ENCODE data around the gene STARD10. TPM values are rescaled to one million over a fixed set of nuclear protein-coding genes. Genes with fewer than 3 reads are reported as not detected.

Gene STARD10
- total and polyA plus RNA-seq, 10 donors = 19.7 to 46.7 (median 27.9) TPM

DNA sequence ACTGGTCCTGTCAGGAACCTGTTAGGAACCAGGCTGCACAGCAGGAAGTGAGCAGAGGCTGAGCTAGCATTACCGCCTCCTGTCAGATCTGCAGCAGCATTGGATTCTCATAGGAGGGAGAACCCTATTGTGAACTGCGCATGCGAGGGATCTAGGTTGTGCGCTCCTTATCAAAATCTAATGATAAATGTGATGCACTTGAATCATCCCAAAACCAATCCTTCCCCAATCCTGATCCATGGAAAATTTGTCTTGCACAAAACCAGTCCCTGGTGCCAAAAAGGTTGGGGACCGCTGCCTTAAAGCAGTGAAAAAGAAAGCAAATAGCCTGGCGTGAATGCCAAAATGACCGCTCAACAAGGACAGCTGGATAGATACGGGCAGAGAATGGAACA is 39.7 kb downstream of the STARD10 start:
- Histone ChIP-seq H3K27me3 (replicated peaks in 1 of 7) (no peaks in the 10 kb centered on the region), H3K4me1 (peaks cover 14 to 64% (median 46%) of the 10 kb centered on the region in 6 donors), H3K36me3 (peaks cover 0 to 42% (median 0%) of the 10 kb centered on the region in 6 donors), H3K4me3 (no peak overlapping the region), H3K27ac (peak overlapping the region in 2 of 8 donors; percentile 92 to 94), H3K9me3 (no peaks in the 10 kb centered on the region)
- DNase-seq = no peak
- intact Hi-C loops (cut with DNase I; ENCODE audit: low total_unique reads) = no loop called here
- TF ChIP-seq POLR2AphosphoS5 (IDR thresholded peaks at IDR 0.05) (no peak), POLR2A (IDR thresholded peaks at IDR 0.05) (no peak)
- TF ChIP-seq, protein P1, sequence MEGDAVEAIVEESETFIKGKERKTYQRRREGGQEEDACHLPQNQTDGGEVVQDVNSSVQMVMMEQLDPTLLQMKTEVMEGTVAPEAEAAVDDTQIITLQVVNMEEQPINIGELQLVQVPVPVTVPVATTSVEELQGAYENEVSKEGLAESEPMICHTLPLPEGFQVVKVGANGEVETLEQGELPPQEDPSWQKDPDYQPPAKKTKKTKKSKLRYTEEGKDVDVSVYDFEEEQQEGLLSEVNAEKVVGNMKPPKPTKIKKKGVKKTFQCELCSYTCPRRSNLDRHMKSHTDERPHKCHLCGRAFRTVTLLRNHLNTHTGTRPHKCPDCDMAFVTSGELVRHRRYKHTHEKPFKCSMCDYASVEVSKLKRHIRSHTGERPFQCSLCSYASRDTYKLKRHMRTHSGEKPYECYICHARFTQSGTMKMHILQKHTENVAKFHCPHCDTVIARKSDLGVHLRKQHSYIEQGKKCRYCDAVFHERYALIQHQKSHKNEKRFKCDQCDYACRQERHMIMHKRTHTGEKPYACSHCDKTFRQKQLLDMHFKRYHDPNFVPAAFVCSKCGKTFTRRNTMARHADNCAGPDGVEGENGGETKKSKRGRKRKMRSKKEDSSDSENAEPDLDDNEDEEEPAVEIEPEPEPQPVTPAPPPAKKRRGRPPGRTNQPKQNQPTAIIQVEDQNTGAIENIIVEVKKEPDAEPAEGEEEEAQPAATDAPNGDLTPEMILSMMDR (IDR thresholded peaks at IDR 0.05 in 8 of 11, conservative IDR thresholded peaks at IDR 0.05 in 3 of 11) = no peak
- 94 to 95% (median 95%) methylated on average over 8 of the region's 8 CpGs for WGBS, 5 donors

DNA sequence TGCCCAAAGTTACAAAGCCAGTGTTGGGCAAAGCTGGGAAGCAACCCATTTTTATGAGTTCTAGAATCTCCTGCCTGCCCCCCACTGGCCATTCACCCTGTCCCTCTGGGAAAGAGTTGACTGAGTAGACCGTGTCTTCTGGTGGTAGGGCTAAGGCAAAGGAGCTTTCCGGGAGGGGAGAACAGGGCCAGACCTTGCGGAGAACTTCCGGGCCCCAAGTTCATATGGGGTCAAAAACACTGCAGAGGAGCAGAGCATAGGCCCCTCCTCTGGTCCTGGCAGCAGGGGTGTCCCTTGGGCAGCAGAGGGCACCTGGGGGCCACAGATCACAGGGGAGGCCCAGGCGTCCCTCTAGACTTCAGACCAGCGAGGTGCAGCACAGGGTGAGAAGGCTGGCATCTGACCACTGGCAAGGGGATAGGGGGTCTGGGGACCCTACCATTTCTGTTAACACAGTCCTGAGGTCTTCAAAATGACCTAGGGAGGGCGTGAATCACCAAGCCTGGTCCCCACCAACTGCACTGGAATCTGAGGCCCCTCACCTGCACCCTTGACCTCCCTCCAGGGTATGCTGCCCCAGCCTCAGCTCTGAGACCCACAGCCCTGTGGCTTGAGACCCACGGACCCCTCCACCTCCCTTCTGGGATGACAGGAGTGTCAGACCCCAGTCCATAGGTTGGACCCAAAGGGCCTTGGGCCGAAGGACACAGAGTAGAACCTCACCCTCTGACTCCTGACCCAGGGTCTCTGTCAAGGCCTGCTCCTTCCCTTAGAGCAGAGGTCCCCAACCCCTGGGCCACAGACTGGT is 40.3 kb downstream of the STARD10 start:
- no peaks in the 10 kb centered on the region for H3K9me3 ChIP-seq
- peaks cover 0 to 40% (median 0%) of the 10 kb centered on the region in 6 donors for H3K36me3 ChIP-seq
- intact Hi-C loops (cut with DNase I; ENCODE audit: low total_unique reads) = no loop called here
- WGBS, 5 donors = 86 to 91% (median 87%) methylated on average over 7 to 9 of the region's 9 CpGs
- no peak for DNase-seq
- H3K4me3 ChIP-seq = peak overlapping the region in 1 of 8 donors; percentile 97
- peaks cover 14 to 64% (median 49%) of the 10 kb centered on the region in 6 donors for H3K4me1 ChIP-seq
- TF ChIP-seq, protein P1 (IDR thresholded peaks at IDR 0.05 in 8 of 11, conservative IDR thresholded peaks at IDR 0.05 in 3 of 11) = peak in 1 of 11 experiments; percentile 5
- no peak for TF ChIP-seq POLR2A (IDR thresholded peaks at IDR 0.05)
- no peaks in the 10 kb centered on the region for H3K27me3 ChIP-seq (replicated peaks in 1 of 7)
- H3K27ac ChIP-seq = peak overlapping the region in 3 of 8 donors; percentile 88 to 94 (median 92)

DNA sequence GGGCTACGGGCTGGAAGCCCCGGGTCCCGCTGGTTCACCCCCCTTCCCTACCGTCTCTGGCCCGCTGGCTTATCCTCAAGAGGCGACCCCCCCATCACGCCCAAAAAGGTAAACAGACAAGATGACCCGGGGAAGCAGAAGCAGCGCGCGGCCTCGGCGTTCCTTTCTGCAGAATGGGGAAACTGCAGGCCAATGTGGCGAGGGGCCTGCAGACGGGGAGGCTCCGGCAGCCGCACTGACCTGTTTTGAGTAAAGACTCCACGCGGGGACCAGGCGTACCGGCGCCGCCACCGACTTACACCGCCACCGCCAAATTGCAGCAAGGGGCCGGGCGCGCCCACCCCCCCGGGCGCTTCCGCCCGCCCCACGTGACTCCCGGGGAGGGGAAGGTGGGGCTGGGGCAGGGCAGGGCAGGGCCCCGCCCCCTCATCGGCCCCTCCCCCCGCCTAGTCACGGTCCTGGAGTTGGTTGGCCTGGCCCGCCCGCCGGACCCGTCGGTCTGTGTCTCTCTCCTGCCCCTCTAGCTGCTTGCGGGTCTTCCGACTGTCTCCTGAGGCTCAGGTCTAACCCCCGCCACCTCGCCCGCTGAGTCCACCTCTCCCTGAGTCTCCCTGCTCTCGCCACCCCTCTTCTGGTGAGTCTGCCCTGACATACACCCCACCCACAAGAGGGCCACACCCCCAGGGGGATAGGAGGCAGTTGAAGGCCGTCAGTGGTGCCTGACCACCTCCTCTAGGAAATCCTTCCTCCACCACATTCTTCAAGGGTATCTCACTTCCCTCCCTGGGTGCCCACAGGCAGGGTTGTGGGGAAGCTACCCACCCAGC is 41.5 kb downstream of the STARD10 start, which contains the start of gene ARAP1:
TSS of gene ARAP1 (minus strand) at position 321 of the 827 bp plus-strand sequence. CDS start 25,280 bp downstream, outside the sequence.
- Histone ChIP-seq H3K27me3 (replicated peaks in 1 of 7) (no peaks in the 10 kb centered on the region), H3K27ac (peak within 1 kb of the TSS; percentile 74 to 94 (median 82)), H3K36me3 (peaks cover 0 to 40% (median 0%) of the 10 kb centered on the region in 6 donors), H3K4me1 (peaks cover 14 to 70% (median 55%) of the 10 kb centered on the region in 6 donors), H3K4me3 (peak within 1 kb of the TSS; percentile 70 to 98 (median 86)), H3K9me3 (no peaks in the 10 kb centered on the region)
- intact Hi-C loops (cut with DNase I; ENCODE audit: low total_unique reads) = no loop called here
- TF ChIP-seq POLR2A (IDR thresholded peaks at IDR 0.05) = no peak
- peak; percentile 70 to 88 (median 78) for TF ChIP-seq POLR2AphosphoS5 (IDR thresholded peaks at IDR 0.05)
- TF ChIP-seq, protein P1 (IDR thresholded peaks at IDR 0.05 in 8 of 11, conservative IDR thresholded peaks at IDR 0.05 in 3 of 11) = peak in 5 of 11 experiments; percentile 4 to 27 (median 13)
- 0 to 1% (median 1%) methylated on average over 20 to 50 of the region's 51 CpGs for WGBS, 5 donors
- DNase-seq = peak; percentile 96

Data from spleen (tissue), 11 donors.